ENCODE data around the gene MPDZ.

The MPDZ gene

DNA sequence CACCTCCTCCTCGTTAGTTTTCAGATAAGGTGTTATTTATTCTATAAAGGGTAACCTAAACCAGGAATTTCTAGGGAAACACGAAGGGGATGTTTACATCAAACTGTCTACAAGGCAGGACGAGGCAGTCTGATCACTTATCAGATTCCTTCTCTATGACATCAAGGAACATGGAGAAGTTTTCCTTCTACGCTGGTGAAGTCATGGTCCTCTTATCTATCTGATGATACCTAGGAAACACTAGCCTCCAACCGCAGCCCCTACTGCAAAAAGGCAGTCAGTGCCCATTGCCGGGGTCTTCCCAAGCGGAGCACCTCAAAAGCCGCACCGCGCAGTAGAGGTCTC, 1.5 kb downstream of the MPDZ start:
- FAIRE-seq (no peak), DNase-seq (ENCODE audit: insufficient read length, low spot score) (no peak)
- TF ChIP-seq, protein P1, sequence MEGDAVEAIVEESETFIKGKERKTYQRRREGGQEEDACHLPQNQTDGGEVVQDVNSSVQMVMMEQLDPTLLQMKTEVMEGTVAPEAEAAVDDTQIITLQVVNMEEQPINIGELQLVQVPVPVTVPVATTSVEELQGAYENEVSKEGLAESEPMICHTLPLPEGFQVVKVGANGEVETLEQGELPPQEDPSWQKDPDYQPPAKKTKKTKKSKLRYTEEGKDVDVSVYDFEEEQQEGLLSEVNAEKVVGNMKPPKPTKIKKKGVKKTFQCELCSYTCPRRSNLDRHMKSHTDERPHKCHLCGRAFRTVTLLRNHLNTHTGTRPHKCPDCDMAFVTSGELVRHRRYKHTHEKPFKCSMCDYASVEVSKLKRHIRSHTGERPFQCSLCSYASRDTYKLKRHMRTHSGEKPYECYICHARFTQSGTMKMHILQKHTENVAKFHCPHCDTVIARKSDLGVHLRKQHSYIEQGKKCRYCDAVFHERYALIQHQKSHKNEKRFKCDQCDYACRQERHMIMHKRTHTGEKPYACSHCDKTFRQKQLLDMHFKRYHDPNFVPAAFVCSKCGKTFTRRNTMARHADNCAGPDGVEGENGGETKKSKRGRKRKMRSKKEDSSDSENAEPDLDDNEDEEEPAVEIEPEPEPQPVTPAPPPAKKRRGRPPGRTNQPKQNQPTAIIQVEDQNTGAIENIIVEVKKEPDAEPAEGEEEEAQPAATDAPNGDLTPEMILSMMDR (IDR thresholded peaks at IDR 0.05; ENCODE audit: insufficient read depth, missing control alignments): no peak

- DNase-seq (ENCODE audit: insufficient read length, low spot score) (no peak), FAIRE-seq (no peak)
- TF ChIP-seq, protein P1 (IDR thresholded peaks at IDR 0.05; ENCODE audit: insufficient read depth, missing control alignments): no peak
These were observed 4.4 kb downstream of the MPDZ start for GRCh38 chr9:13274886-13275641.

GRCh38 chr9:13270734-13271133, 8.8 kb downstream of the MPDZ start:
- FAIRE-seq (no peak), DNase-seq (ENCODE audit: insufficient read length, low spot score) (no peak)
- TF ChIP-seq, protein P1 (IDR thresholded peaks at IDR 0.05; ENCODE audit: insufficient read depth, missing control alignments): no peak

- no peak for DNase-seq (ENCODE audit: insufficient read length, low spot score)
- FAIRE-seq: no peak
- TF ChIP-seq, protein P1 (IDR thresholded peaks at IDR 0.05; ENCODE audit: insufficient read depth, missing control alignments): no peak
These were observed 9.7 kb downstream of the MPDZ start for GRCh38 chr9:13269589-13270452.

DNA sequence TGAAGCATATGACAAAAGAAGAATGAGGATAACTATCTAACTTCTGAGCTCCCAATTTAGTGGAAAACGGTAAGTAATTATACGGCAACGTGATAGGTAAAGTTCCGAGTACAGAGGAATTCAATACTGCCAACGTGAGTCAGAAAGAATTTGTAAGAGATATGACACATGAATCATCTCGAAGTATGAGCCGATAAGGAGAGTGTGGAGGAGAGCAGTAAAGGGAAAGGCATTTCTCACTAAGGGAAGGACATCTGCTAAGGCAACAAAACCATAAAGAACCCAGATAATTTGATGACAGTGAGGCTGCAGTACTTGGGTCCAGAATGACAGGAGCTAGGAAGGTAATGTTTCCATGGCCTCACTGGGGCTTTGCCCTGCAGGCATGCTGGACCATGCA, 11.0 kb downstream of the MPDZ start:
- no peak for FAIRE-seq
- no peak for DNase-seq (ENCODE audit: insufficient read length, low spot score)

GRCh38 chr9:13267743-13268142, 11.7 kb downstream of the MPDZ start:
- TF ChIP-seq, protein P1 (IDR thresholded peaks at IDR 0.05; ENCODE audit: insufficient read depth, missing control alignments): no peak
- FAIRE-seq (no peak), DNase-seq (ENCODE audit: insufficient read length, low spot score) (no peak)

More for the DNA sequence above, 11.0 kb downstream of the MPDZ start:
- TF ChIP-seq, protein P1 (IDR thresholded peaks at IDR 0.05; ENCODE audit: insufficient read depth, missing control alignments): no peak

- TF ChIP-seq, protein P1 (IDR thresholded peaks at IDR 0.05; ENCODE audit: insufficient read depth, missing control alignments): no peak
- DNase-seq (ENCODE audit: insufficient read length, low spot score): no peak
- no peak for FAIRE-seq
These were observed 13.3 kb downstream of the MPDZ start for GRCh38 chr9:13266167-13266566.
